DMS 273 (cell line): ENCODE measurements around the gene CCDC106.
A peak's percentile ranks its signal among the peaks of the same experiment; 100 is the strongest.

Source experiments
- DNase-seq: peaks from one replicate; lab custom pipeline; 2025; ENCODE audit not compliant: unreplicated experiment; lab: John Stamatoyannopoulos, UW

CCDC106 gene

GRCh38 chr19:55680339-55681130, 32.5 kb downstream of the CCDC106 start:
- no peak for DNase-seq

DNA sequence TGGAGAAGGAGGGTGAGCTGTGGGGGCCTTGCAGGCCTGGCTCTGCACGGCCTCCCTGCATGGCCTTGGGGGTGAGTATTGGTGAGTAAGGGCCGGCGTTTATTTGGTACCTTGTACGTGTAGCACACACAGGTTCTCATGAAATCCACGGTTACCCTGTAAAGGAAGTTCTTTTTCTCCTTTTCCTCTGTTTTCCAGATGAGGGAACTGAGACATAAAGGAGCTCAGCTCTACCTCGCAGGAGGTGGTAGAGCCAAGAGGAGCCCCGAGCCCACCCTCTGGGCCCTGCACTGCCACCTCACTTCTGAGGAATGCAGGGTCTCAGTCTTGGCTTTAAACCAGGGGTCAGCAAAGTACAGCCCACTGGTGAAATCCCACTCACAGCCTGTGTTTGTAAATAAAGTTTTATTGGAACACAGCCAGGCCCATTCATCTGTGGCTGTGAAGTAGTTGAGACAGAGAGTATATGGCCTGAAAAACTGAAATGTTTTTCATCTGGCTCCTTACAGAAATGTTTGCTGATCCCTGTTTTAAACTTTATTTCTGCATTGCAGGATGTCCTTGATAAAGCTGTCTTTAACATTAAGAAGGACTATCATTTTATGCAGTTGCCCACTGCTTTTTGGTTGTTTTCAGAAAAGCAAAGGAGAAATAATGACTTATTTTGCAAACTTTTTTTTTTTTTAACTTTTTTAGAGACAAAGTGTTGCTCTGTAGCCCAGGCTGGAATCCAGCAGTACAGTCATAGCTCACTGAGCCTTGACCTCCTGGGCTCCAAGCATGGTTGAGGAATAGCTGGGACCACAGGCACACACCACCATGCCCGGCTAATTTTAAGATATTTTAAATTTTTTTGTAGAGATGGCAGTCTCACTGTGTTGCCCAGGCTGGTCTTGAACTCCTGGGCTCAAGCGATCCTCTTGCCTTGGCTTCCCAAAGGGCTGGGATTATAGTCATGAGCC, 33.4 kb downstream of the CCDC106 start:
- DNase-seq: no peak

DNA sequence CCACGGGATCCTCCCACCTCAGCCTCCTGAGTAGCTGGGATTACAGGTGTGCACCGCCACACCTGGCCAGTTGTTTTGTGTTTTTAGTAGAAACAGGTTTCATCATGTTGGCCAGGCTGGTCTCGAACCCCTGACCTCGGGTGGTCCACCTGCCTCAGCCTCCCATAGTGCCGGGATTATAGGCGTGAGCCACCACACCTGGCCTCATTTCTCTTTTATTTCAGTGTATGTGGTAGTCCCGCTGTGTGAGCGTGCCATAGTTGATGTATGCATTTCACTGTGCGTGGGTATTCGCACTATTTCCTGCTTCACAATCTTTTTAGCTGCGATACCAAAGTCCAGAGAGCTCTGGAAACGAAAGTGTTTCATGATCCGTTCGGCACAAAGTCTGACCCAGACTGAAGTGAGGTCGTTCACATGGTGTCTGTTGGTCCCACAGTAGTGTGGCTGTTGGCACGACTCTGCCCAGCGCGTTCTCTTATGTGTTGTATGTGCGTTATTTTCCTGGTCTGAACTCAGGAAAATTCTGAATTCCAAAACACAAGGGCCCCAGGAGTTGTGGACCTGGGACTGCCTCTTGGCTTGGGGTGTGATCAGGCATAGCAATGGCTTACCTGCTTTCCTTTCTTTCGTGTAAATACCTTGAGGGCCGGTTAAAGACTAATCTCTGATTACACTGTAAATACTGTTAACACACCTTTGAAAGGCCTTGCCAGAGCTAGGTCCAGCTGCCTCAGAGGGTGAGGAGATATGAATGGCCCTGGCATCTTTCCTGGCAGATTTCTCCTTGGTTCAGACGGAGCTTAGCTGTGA, 35.6 kb downstream of the CCDC106 start:
- no peak for DNase-seq

- no peak for DNase-seq
Measured at GRCh38 chr19:55684946-55685681, 37.1 kb downstream of the CCDC106 start.

DNA sequence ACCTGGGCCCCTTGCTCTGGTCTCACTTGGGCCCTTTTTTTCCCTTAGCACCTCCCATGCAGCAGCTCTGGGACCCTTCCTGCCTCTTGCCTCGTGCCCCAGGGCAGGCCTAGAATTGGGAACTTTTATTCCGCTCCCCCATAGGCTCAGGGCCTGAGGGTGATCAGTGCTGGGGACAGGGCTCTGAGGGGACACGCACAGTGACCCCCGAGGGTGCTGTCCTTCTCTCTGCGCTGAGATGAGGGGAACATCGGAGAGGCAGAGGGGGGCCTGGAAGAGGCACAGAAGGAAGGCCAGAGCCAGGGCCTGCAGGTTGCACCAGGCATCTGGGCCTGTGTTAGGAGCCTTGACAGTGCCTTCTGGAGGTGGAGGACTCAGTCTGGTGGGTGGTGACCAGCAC, 37.8 kb downstream of the CCDC106 start:
- no peak for DNase-seq

- no peak for DNase-seq
Measured at GRCh38 chr19:55686311-55687050, 38.5 kb downstream of the CCDC106 start.

DNA sequence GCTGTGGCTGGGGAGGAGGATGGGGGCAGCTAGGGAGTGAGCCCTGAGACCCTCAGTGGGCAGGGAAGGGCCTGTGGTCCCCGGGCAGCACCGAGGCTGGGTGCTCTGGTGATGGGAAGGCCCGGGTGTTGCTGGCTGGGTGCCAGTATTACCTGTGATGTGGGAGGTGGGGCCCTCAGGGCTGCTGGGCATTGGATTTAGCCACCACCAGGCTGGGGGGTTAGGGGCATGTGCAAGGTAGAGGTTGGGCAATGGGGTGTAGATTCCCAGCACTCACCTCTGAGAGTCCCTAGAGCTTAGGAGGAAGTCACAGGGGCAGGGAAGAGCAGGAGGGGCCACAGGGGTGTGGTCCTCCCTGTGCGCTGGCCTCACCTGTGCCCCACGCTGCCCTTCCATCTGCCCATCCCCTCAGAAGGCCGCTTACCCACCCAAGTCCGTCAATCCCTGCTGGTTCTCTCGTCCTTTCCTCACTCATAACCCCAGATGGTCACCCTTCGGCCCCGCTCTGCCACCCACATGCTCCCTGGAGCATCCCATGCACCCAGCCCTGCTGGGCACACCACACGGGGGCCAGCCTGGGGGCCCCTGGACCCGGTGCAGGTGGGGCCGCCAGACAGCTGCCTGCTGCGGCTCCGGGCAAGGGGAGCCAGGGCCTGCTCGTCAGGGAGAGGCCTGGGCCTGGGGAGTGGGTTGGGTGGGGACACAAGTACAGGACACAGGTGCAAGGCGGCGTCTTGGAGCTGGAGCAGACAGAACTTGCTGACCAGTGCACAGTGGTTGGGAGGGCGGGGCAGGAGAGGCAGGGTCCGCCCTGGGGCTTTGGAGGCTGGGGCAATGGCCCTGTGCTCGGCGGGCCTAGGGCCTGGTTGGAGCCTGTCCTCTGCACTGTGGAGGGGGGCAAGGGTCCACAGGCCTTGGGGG, 39.5 kb downstream of the CCDC106 start:
- DNase-seq: no peak

- peak; percentile 23 for DNase-seq
Measured at GRCh38 chr19:55688422-55689218, 40.6 kb downstream of the CCDC106 start.

- no peak for DNase-seq
Measured at GRCh38 chr19:55689411-55690108, 41.5 kb downstream of the CCDC106 start.

DNA sequence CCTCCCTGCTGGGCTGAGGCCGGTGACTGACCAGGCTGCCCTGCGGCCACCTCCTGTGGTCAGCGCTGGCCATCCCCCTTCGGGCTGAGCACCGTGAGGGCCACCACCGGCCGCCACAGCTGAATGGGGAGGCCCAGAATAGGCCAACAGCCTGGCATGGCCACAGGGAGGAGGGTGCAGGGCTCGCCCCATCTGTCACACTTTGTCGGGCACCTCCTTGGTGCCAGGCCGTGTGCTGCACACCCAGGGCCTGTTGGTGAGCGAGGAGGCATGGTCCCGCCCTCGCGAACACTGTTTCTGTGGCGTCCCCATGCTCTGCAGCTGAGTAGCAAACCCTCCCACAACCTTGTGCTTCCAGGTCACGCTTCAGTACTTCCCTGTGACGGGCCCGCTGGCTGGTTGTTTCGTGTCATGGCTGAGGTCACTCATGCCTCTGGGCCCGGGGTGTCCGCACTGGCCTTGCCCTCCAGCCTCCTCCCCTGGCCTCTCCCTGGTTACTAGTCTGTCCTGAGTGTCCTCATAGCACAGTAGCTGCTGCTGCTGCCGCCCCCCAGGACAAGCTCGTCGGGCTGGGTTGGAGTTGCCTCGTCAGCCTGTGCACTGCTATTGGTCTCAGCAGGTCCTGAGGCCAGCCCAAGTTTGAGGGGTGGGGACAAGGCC, 42.2 kb downstream of the CCDC106 start:
- DNase-seq: no peak

DNA sequence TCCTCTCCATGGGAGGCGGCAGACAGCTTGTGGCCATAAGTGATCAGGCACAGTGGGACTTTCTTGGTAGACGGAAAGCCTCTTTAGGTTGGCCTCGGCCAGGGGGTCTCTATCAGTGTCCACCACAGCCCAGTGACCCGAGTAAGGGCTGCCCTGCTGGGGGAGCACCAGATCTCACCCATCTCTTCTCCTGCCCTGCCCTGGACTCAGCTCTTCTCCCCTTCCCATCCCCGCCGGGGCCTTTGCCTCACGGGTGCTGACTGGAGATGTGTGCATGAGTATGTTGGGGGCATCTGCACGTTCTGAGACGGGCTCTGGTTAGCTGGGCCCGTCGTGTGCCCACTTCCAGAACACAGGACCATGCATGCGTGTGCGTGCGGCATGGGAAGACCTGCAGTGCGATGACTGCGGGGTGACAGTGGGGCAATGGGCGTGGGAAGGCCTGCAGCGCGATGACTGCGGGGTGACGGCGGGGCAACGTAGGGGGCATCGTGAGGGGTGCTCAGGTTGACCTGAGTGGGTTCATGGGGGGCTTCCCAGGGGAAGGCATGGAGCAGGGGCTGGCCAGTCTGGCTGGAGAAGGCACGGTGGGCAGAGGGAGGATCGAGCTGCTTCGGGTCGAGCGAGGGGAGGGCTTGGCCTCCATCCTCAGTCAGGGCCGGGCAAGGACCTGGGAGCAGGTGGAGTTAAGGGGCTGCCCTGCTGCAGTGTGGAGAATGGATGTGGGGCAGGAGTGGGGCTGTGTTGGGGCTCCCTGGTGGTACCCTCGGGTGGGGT, 42.9 kb downstream of the CCDC106 start:
- no peak for DNase-seq

DNA sequence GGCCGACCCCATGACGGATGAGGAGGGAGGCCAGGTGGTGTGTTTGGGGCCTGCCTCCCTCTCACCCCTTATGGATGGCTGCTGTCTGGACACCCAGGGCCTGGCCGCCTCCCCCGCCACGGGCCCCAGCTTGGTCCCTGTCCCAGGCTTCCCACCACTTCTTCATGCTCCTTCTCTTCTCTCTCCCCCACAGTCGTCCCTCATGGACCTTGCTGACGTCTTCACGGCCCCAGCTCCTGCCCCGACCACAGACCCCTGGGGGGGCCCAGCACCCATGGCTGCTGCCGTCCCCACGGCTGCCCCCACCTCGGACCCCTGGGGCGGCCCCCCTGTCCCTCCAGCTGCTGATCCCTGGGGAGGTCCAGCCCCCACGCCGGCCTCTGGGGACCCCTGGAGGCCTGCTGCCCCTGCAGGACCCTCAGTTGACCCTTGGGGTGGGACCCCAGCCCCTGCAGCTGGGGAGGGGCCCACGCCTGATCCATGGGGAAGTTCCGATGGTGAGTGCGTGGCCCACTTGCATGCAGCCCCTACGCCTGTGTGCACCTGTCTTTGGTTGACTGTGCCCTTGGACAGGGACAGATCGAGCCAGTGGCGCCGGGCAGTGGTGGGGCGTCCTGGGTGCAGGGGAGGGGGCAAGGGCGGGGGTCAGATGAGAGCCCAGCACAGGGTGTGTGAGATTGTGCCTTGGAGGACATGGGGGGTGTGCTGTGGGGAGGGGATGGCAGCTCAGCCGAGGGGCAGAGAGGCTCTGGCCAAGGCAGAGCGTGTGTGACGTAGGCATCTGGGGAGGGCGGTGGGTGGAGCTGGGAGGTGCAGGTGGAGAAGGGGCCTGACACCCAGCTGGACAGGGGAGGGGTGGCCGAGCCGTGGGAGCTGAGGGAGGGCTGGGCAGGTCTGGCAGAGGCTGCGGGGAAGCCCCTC, 43.8 kb downstream of the CCDC106 start:
- DNase-seq: no peak

DNA sequence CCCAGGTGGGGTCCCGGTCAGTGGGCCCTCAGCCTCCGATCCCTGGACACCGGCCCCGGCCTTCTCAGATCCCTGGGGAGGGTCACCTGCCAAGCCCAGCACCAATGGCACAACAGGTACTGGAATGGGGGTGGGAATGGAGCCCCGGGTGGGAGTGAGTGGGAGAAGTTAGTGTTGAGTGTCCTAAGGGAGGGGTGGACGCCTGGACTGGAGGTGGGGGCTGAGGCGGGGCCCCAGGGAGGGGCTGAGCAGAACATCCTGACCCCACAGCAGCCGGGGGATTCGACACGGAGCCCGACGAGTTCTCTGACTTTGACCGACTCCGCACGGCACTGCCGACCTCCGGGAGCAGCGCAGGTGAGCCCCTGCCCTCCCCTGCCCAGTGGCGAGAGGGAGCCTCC, 44.7 kb downstream of the CCDC106 start:
- DNase-seq: no peak

DNA sequence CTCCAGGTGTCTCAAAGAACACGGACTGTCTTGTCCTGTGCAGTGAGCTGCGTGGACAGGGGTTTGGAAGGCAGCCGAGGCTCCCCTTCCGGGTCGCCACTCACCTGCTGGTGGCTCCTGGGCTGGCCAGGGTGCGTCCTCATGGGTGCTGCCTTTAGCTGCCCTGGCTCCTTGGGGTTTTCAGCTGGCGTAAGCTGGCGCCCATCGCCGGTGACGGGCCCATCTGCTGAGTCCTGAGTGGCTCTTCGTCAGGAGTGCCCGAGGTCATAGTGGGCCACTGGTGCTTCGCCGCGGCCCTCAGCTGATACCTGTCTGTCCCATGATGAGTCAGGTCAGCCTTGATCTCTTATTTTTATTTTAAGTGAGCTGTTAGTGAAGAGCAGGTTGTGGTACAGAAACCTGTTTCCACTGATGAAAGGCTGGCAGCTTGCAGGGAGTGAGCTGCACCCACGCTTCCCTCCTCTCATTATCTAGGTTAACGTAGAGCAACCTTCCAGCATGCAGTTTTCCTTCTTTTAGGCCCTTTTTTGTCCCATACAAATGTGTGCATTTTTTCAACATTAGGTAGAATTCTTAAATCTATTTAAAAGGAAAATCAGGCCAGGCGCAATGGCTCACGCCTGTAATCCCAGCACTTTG, 45.4 kb downstream of the CCDC106 start:
- DNase-seq: no peak
